Osteocyte (in vitro differentiated cells): ENCODE measurements around the gene ACTL8. TPM values are rescaled to one million over a fixed set of nuclear protein-coding genes. Genes with fewer than 3 reads are reported as not detected.
"Not testable (repeated sequence)": the region's sequence is repeated elsewhere in the genome, so short reads cannot be mapped to it uniquely, and the experiment has no call there.

ENCODE experiments used
- DNase-seq: peaks from one replicate; pipeline ENCODE4 v3.0.0; 2021; ENCODE audit warnings: mixed read lengths; ENCODE audit not compliant: unreplicated experiment; ENCODE audit errors: extremely low spot score
- H3K27ac Mint-ChIP-seq: one replicate; pipeline ENCODE4 v1.8.0; 2021; ENCODE audit warnings: mild to moderate bottlenecking, mixed read lengths; ENCODE audit not compliant: unreplicated experiment
- H3K27me3 Mint-ChIP-seq: one replicate; pipeline ENCODE4 v1.8.0; 2021; ENCODE audit warnings: mixed read lengths; ENCODE audit not compliant: unreplicated experiment
- H3K36me3 Mint-ChIP-seq: one replicate; pipeline ENCODE4 v1.8.0; 2021; ENCODE audit warnings: mixed read lengths; ENCODE audit not compliant: unreplicated experiment
- H3K4me1 Mint-ChIP-seq: one replicate; pipeline ENCODE4 v1.8.0; 2021; ENCODE audit warnings: mixed read lengths; ENCODE audit not compliant: unreplicated experiment
- H3K4me3 Mint-ChIP-seq: one replicate; pipeline ENCODE4 v1.8.0; 2021; ENCODE audit warnings: mild to moderate bottlenecking, moderate library complexity, mixed read lengths; ENCODE audit not compliant: unreplicated experiment
- H3K9me3 Mint-ChIP-seq: one replicate; pipeline ENCODE4 v1.8.0; 2021; ENCODE audit warnings: mixed read lengths; ENCODE audit not compliant: unreplicated experiment
- total RNA-seq: library from RNA; stranded (reverse); gene quantifications from 2 replicates; pipeline ENCODE4 v1.2.1, GENCODE V29; 2021
- TF ChIP-seq, protein P1 (sequence below): fragments of 200-600 bp; sonication (generic); IDR thresholded peaks from 2 replicates; pipeline ENCODE4 v1.5.0; 2021; ENCODE audit warnings: antibody characterized with exemption, mild to moderate bottlenecking, moderate library complexity

Gene ACTL8
- total RNA-seq, 1 donor from 2014 or later = not detected

DNA sequence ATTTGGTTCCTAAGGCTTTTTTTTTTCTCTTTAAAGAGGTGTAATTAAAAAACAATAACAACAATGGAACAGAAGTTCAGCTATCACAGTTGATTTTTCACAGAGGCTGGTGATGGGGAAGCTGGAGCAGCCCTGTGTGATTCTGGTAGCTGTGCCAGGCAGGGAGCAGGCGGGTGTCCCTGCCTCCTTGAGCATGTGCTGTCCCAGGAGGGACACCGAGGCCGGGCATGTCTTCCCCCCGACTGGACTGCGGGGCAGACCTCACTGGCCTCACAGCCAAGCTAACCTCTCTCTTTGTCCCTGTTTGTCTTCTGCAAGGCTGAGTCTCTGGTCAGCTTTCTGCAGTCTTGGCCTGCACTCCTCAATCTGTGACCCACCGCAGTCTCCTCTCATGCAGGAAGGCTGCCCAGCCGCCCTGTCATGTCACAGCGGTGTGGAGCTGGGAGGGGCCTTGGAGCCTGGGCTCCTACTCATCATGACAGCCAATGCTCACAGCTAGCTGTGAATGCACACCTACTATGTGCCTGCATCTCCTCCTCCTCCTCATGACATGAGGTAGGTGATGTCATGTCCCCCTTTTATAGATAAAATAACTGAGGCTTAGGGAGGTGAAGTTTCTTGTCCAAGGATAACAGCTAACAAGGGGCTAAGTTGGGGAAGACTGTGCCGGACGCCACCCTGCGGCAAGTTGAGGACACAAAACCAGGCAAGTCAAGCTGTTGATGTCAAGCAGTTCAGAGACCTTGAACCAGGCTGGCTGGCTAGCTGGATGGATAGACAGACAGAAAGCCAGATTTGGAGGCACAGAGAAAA lies 10.3 kb upstream of the ACTL8 start:
- no peaks in the 10 kb centered on the region for H3K9me3 Mint-ChIP-seq
- no peak overlapping the region for H3K4me3 Mint-ChIP-seq
- H3K36me3 Mint-ChIP-seq = no peaks in the 10 kb centered on the region
- no peak for DNase-seq
- TF ChIP-seq, protein P1, sequence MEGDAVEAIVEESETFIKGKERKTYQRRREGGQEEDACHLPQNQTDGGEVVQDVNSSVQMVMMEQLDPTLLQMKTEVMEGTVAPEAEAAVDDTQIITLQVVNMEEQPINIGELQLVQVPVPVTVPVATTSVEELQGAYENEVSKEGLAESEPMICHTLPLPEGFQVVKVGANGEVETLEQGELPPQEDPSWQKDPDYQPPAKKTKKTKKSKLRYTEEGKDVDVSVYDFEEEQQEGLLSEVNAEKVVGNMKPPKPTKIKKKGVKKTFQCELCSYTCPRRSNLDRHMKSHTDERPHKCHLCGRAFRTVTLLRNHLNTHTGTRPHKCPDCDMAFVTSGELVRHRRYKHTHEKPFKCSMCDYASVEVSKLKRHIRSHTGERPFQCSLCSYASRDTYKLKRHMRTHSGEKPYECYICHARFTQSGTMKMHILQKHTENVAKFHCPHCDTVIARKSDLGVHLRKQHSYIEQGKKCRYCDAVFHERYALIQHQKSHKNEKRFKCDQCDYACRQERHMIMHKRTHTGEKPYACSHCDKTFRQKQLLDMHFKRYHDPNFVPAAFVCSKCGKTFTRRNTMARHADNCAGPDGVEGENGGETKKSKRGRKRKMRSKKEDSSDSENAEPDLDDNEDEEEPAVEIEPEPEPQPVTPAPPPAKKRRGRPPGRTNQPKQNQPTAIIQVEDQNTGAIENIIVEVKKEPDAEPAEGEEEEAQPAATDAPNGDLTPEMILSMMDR = no peak
- H3K4me1 Mint-ChIP-seq = no peaks in the 10 kb centered on the region
- H3K27ac Mint-ChIP-seq = no peak overlapping the region
- peaks cover 14% of the 10 kb centered on the region for H3K27me3 Mint-ChIP-seq

DNA sequence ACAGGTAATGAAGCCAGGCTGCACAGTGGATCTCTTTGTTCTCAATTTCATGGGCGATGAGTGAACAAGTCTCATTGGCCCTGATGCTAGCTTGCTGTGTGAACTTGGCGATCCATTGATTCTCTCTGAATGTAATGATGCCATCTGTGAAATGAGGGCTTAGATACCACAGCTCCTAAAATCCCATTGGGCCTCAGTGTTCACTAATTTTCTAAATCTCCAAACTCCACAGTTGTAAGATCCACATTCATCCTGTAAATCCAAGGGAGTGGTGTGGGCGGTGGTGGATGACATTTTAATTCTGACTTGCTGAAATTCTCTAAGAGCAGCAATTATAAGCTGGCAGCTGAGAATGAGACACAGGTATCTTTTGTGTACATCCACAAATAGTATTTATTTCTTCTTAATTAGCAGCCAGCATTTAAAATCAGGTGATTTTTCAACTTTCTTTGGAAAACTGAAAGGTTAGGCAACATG lies 9.6 kb upstream of the ACTL8 start:
- TF ChIP-seq, protein P1 = no peak
- H3K9me3 Mint-ChIP-seq = no peaks in the 10 kb centered on the region
- no peak for DNase-seq
- H3K4me1 Mint-ChIP-seq = no peaks in the 10 kb centered on the region
- H3K27ac Mint-ChIP-seq = no peak overlapping the region
- H3K27me3 Mint-ChIP-seq = peaks cover 14% of the 10 kb centered on the region
- H3K4me3 Mint-ChIP-seq = no peak overlapping the region
- no peaks in the 10 kb centered on the region for H3K36me3 Mint-ChIP-seq

DNA sequence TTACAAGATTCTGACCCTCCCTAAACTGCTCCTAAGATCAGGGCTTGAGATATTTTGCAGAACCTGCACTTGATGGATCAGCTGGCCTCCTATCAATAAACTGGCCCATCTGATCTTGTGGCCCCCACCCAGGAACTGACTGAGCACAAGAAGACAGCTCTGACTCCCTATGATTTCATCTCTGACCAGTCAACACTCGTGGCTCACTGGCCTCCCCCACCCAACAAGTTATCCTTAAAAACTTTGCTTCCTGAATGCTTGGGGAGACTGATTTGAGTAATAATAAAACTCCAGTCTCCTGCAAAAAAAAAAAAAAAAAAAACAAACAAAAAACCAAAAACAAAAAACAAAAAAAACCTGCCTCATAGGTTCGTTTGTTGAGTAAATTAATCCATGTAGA lies 8.9 kb upstream of the ACTL8 start:
- H3K36me3 Mint-ChIP-seq, H3K9me3 Mint-ChIP-seq, H3K4me3 Mint-ChIP-seq, H3K27ac Mint-ChIP-seq, H3K4me1 Mint-ChIP-seq, DNase-seq: not testable (repeated sequence)
- H3K27me3 Mint-ChIP-seq = peaks cover 14% of the 10 kb centered on the region

DNA sequence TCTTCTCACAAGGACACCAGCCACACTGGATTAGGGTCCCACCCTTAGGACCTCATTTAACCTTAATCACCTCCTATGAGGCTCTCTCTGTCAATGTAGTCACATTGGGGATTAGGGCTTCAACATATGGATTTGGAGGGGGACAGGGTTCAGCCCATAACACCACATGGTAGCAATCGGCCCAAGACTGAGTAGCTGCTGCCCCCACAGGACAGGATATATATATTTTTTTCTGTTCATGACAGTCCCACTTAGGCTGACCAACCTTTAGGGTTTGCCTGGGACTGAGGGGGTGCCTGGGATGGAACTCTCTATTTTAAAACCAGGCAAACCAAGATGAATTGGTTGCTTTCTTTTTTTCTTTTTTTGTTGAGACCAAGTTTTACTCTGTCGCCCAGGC lies 8.2 kb upstream of the ACTL8 start:
- H3K27ac Mint-ChIP-seq = no peak overlapping the region
- TF ChIP-seq, protein P1 = no peak
- no peak overlapping the region for H3K4me3 Mint-ChIP-seq
- H3K27me3 Mint-ChIP-seq = peaks cover 14% of the 10 kb centered on the region
- no peaks in the 10 kb centered on the region for H3K4me1 Mint-ChIP-seq
- no peaks in the 10 kb centered on the region for H3K9me3 Mint-ChIP-seq
- DNase-seq = no peak
- no peaks in the 10 kb centered on the region for H3K36me3 Mint-ChIP-seq

DNA sequence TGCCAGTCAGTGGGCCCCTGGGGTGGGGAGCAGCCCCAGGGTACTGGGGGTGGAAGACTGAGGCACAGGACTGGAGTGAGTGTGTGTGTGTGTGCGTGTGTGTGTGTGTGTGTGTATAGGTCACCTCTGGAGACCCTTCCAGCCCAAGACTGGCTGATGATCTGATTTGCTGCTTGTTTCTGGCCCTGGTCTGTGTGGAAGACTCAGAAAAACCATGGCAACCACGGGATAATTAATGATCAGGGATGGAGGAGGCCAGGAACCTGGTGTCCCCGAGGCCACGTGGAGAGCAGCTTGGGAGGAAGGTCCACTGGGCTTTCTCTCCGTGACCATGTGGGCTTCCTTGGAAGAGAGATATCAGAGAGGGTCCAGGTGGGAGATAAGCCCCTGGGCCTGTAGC lies 4.8 kb upstream of the ACTL8 start:
- H3K36me3 Mint-ChIP-seq = no peaks in the 10 kb centered on the region
- peaks cover 6% of the 10 kb centered on the region for H3K9me3 Mint-ChIP-seq
- no peak overlapping the region for H3K4me3 Mint-ChIP-seq
- no peak overlapping the region for H3K27ac Mint-ChIP-seq
- no peak for DNase-seq
- TF ChIP-seq, protein P1 = no peak
- no peaks in the 10 kb centered on the region for H3K4me1 Mint-ChIP-seq
- peaks cover 8% of the 10 kb centered on the region for H3K27me3 Mint-ChIP-seq
